WERI-Rb-1 (cell line): Measurements from ENCODE around the gene TEKT5.

Experiments used
- DNase-seq: peaks from one replicate; pipeline ENCODE4 v3.0.0-alpha.2; 2020
- H3K27ac ChIP-seq: fragments of 250-450 bp; sonication (Bioruptor Pico); 2 replicates; pipeline ENCODE4 v1.5.1; 2020; ENCODE audit warnings: mild to moderate bottlenecking, moderate library complexity
- H3K27me3 ChIP-seq: fragments of 250-450 bp; sonication (Bioruptor Pico); 2 replicates; pipeline ENCODE4 v1.5.1; 2021; ENCODE audit warnings: mild to moderate bottlenecking, low read depth, moderate library complexity; ENCODE audit not compliant: insufficient read depth, severe bottlenecking
- H3K36me3 ChIP-seq: fragments of 250-450 bp; sonication (Bioruptor Pico); 2 replicates; pipeline ENCODE4 v1.5.1; 2020; ENCODE audit warnings: mild to moderate bottlenecking, moderate library complexity
- H3K4me3 ChIP-seq: 2 replicates; pipeline ENCODE4 v1.5.1; 2011; ENCODE audit warnings: low read depth, mild to moderate bottlenecking, control low read depth, low read length
- H3K9me3 ChIP-seq: fragments of 250-450 bp; sonication (Bioruptor Pico); 2 replicates; pipeline ENCODE4 v1.5.1; 2021; ENCODE audit warnings: mild to moderate bottlenecking, moderate library complexity; ENCODE audit not compliant: severe bottlenecking
- CTCF ChIP-seq: IDR thresholded peaks from 2 replicates; pipeline ENCODE4 v1.5.1; 2011; ENCODE audit warnings: low read depth, mild to moderate bottlenecking, control low read depth, inconsistent platforms, low read length

TEKT5 gene

GRCh38 chr16:10617662-10618420 lies 76.9 kb downstream of the TEKT5 start:
- no peak for DNase-seq
- Histone ChIP-seq H3K9me3 (no peaks in the 10 kb centered on the region), H3K4me3 (no peak overlapping the region), H3K27ac (no peak overlapping the region), H3K27me3 (no peaks in the 10 kb centered on the region), H3K36me3 (no peaks in the 10 kb centered on the region)
- no peak for TF ChIP-seq CTCF

- TF ChIP-seq CTCF = no peak
- Histone ChIP-seq H3K9me3 (no peaks in the 10 kb centered on the region), H3K27me3 (no peaks in the 10 kb centered on the region), H3K27ac (no peak overlapping the region), H3K4me3 (no peak overlapping the region), H3K36me3 (no peaks in the 10 kb centered on the region)
- DNase-seq = no peak
These were observed 77.7 kb downstream of the TEKT5 start for GRCh38 chr16:10616756-10617640.

GRCh38 chr16:10616419-10616755 lies 78.3 kb downstream of the TEKT5 start:
- no peak for TF ChIP-seq CTCF
- Histone ChIP-seq H3K36me3 (no peaks in the 10 kb centered on the region), H3K27ac (no peak overlapping the region), H3K4me3 (no peak overlapping the region), H3K27me3 (no peaks in the 10 kb centered on the region), H3K9me3 (no peaks in the 10 kb centered on the region)
- no peak for DNase-seq

- Histone ChIP-seq H3K9me3 (no peaks in the 10 kb centered on the region), H3K27ac (no peak overlapping the region), H3K36me3 (no peaks in the 10 kb centered on the region), H3K4me3 (no peak overlapping the region), H3K27me3 (no peaks in the 10 kb centered on the region)
- no peak for DNase-seq
- TF ChIP-seq CTCF = no peak
These were observed 80.0 kb downstream of the TEKT5 start for GRCh38 chr16:10614685-10615084.

- no peak for TF ChIP-seq CTCF
- no peak overlapping the region for H3K27ac ChIP-seq
- no peak for DNase-seq
- H3K4me3 ChIP-seq = no peak overlapping the region
- no peaks in the 10 kb centered on the region for H3K27me3 ChIP-seq
- H3K36me3 ChIP-seq = no peaks in the 10 kb centered on the region
- H3K9me3 ChIP-seq = no peaks in the 10 kb centered on the region
These were observed 80.8 kb downstream of the TEKT5 start for GRCh38 chr16:10613785-10614485.
